Muscle of leg (tissue), 11 donors: Measurements from ENCODE around the gene DHX8. TPM values are rescaled to one million over a fixed set of nuclear protein-coding genes. Genes with fewer than 3 reads are reported as not detected.

Source experiments
- DNase-seq: peaks from one replicate; pipeline ENCODE4 v3.0.0; 2013
- H3K27ac ChIP-seq: one replicate; pipeline ENCODE4 v1.5.1; 2013; ENCODE audit warnings: mild to moderate bottlenecking, low read length, control low read depth
- H3K27me3 ChIP-seq: one replicate; pipeline ENCODE4 v1.6.1; 2013; ENCODE audit warnings: low read length; ENCODE audit not compliant: control insufficient read depth, insufficient read depth
- H3K36me3 ChIP-seq: one replicate; pipeline ENCODE4 v1.6.1; 2013; ENCODE audit warnings: low read length; ENCODE audit not compliant: control insufficient read depth, insufficient read depth
- H3K4me1 ChIP-seq: one replicate; pipeline ENCODE4 v1.6.1; 2013; ENCODE audit warnings: low read length; ENCODE audit not compliant: control insufficient read depth, insufficient read depth
- H3K4me3 ChIP-seq: one replicate; pipeline ENCODE4 v1.5.1; 2013; ENCODE audit warnings: low read length, control low read depth
- H3K9me3 ChIP-seq: replicated peaks from 2 replicates; pipeline ENCODE4 v1.6.1; 2013; ENCODE audit warnings: low read depth, low read length; ENCODE audit not compliant: control insufficient read depth
- WGBS: methylation state at CpG from one replicate; pipeline ENCODE4 v1.1.5; 2013; ENCODE audit warnings: missing lambda C conversion rate; ENCODE audit not compliant: insufficient coverage; 5-methylcytosine and 5-hydroxymethylcytosine counted together
- polyA plus RNA-seq, 8 donors: library from polyadenylated mRNA; unstranded; fragments of 120-200 nt; gene quantifications; one replicate each; pipeline versions ENCODE4 v1.2.1 to v1.2.3, GENCODE V29; 2013; ENCODE audit warnings: inconsistent platforms in 1 of 8, low replicate concordance in 1 of 8; ENCODE audit not compliant: insufficient read length in 8 of 8, insufficient read depth in 1 of 8
- total RNA-seq: library from RNA; stranded (reverse); fragments of 120-200 nt; gene quantifications from one replicate; pipeline ENCODE4 v1.2.4, GENCODE V29; 2013

DHX8 gene
- total and polyA plus RNA-seq, 9 donors = 23.1 to 30.9 (median 25.8) TPM

GRCh38 chr17:43570518-43570928 is 86.7 kb downstream of the DHX8 start:
- WGBS = 80% methylated on average over 1 of the region's 3 CpGs
- DNase-seq = no peak
- Histone ChIP-seq H3K27ac (no peak overlapping the region), H3K27me3 (peaks cover 4% of the 10 kb centered on the region), H3K9me3 (no peaks in the 10 kb centered on the region), H3K4me3 (no peak overlapping the region), H3K36me3 (no peaks in the 10 kb centered on the region), H3K4me1 (no peaks in the 10 kb centered on the region)

DNA sequence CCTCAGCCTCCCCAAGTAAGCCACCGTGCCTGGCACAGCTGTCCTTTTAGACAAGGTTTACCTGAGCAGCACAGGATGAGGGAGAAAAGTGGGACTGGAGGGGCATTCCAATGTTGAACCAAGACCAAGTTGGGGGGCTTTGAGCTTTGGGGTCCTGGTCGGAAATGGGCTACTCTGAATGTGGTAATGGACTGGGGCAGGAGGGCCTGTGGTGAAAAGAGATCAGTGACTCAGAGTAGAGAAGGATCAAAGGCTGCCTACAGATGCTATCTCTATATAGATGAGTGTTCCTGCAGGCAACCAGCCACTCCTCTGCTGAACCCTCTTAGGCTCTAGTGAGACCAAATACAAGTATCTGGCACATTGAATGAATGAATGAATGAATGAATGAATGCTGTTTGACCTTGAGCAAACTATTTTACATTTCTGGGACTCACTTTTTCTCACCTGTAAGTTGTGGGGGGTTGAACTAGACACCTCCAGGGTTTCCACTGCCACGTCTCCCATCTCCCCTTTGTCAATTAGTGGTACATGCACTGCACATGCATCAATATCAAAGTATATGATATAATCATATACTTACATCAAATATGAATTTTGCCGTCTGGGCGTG is 88.7 kb downstream of the DHX8 start:
- H3K27ac ChIP-seq = no peak overlapping the region
- H3K4me3 ChIP-seq = no peak overlapping the region
- H3K27me3 ChIP-seq = peaks cover 4% of the 10 kb centered on the region
- no peaks in the 10 kb centered on the region for H3K9me3 ChIP-seq
- no peak for DNase-seq
- peaks cover 6% of the 10 kb centered on the region for H3K4me1 ChIP-seq
- WGBS = 81% methylated on average over 3 of the region's 5 CpGs
- H3K36me3 ChIP-seq = no peaks in the 10 kb centered on the region

DNA sequence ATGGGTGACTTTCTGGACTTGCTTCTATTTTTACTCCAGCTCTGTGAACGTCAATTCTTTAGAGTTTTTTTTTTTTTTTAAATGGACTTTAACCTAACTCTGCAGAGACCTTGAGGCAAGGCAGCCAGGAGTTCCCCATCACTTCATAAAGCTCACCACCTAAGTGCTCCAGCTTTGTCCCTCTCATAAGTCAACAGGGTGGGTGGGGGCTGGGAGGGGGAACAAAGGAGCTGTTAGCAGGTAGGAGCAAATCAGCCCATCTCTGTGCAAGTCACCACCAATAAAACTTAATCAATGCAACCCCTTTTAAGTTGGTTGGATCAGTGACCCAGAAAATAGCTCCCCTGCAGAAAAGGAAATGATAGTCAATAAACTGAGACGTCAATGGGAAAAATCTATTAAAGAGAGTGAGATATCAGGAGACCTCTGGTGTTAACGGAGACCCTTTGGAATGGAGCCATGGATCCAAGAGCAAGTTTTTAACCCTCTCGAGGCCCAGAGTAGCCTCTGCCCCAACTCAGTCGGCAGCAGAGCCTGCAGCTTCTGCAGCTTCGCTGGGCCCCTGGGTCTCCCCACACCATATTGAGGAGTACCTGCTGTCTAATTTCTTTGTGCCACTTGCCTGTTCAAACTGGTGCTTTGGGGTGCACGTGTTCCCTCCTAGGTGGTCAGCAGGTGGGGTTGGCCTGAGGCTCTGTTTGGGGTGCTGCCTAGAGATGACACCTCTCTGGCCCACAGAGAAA is 90.0 kb downstream of the DHX8 start:
- H3K9me3 ChIP-seq = no peaks in the 10 kb centered on the region
- H3K4me3 ChIP-seq = no peak overlapping the region
- no peak for DNase-seq
- no peak overlapping the region for H3K27ac ChIP-seq
- peaks cover 4% of the 10 kb centered on the region for H3K27me3 ChIP-seq
- WGBS = 29% methylated on average over 6 of the region's 7 CpGs
- H3K36me3 ChIP-seq = no peaks in the 10 kb centered on the region
- H3K4me1 ChIP-seq = peaks cover 19% of the 10 kb centered on the region

GRCh38 chr17:43574348-43574747 is 90.6 kb downstream of the DHX8 start:
- H3K36me3 ChIP-seq = no peaks in the 10 kb centered on the region
- peaks cover 4% of the 10 kb centered on the region for H3K27me3 ChIP-seq
- no peak for DNase-seq
- H3K9me3 ChIP-seq = no peaks in the 10 kb centered on the region
- 73% methylated on average over 13 of the region's 13 CpGs for WGBS
- no peak overlapping the region for H3K27ac ChIP-seq
- no peak overlapping the region for H3K4me3 ChIP-seq
- peaks cover 25% of the 10 kb centered on the region for H3K4me1 ChIP-seq

- WGBS = 37% methylated on average over 2 of the region's 5 CpGs
- Histone ChIP-seq H3K9me3 (no peaks in the 10 kb centered on the region), H3K4me3 (no peak overlapping the region), H3K4me1 (peaks cover 27% of the 10 kb centered on the region), H3K27ac (no peak overlapping the region), H3K27me3 (peaks cover 4% of the 10 kb centered on the region), H3K36me3 (no peaks in the 10 kb centered on the region)
- DNase-seq = no peak
Measured at GRCh38 chr17:43574896-43575525, 91.2 kb downstream of the DHX8 start.

Other genes with a start within 250 kb of the DHX8 start
- not detected for gene RNU2-1, start 250.0 kb upstream of the DHX8 start, total RNA-seq
- 1 to 10 TPM in 3 of 8 donors, not detected in 5; 1.1 to 2.6 (median 2.5) TPM for gene RNU2-1, start 250.0 kb upstream of the DHX8 start, polyA plus RNA-seq
- 11.1 TPM for gene ARL4D, start 85.0 kb upstream of the DHX8 start, total RNA-seq
- gene ARL4D, start 85.0 kb upstream of the DHX8 start, polyA plus RNA-seq = 10 to 100 TPM; 10.4 to 16.1 (median 14.4) TPM
- 4.0 TPM for gene ETV4, start 62.4 kb downstream of the DHX8 start, total RNA-seq
- 10 to 100 TPM in 1 of 8 donors, 1 to 10 TPM in 7; 5.5 to 10.0 (median 6.5) TPM for gene ETV4, start 62.4 kb downstream of the DHX8 start, polyA plus RNA-seq
- gene MEOX1, start 177.9 kb downstream of the DHX8 start, total RNA-seq = 13.8 TPM
- 10 to 100 TPM in 6 of 8 donors, 1 to 10 TPM in 2; 6.9 to 23.2 (median 12.2) TPM for gene MEOX1, start 177.9 kb downstream of the DHX8 start, polyA plus RNA-seq